ENCODE data around the gene KLF5.

GRCh38 chr13:73040968-73041596, 17.7 kb upstream of the KLF5 start:
- TF ChIP-seq EZH2 (IDR thresholded peaks at IDR 0.05) (no peak), POLR2AphosphoS5 (IDR thresholded peaks at IDR 0.05; ENCODE audit: borderline replicate concordance, low read depth, low read length) (no peak)
